IPS DF 19.7 (cell line): Measurements from ENCODE around the gene LRBA.

Source experiments
- DNase-seq: peaks from one replicate; pipeline ENCODE4 v3.0.0-alpha.2; 2013; ENCODE audit warnings: low read depth, low spot score

LRBA gene

DNA sequence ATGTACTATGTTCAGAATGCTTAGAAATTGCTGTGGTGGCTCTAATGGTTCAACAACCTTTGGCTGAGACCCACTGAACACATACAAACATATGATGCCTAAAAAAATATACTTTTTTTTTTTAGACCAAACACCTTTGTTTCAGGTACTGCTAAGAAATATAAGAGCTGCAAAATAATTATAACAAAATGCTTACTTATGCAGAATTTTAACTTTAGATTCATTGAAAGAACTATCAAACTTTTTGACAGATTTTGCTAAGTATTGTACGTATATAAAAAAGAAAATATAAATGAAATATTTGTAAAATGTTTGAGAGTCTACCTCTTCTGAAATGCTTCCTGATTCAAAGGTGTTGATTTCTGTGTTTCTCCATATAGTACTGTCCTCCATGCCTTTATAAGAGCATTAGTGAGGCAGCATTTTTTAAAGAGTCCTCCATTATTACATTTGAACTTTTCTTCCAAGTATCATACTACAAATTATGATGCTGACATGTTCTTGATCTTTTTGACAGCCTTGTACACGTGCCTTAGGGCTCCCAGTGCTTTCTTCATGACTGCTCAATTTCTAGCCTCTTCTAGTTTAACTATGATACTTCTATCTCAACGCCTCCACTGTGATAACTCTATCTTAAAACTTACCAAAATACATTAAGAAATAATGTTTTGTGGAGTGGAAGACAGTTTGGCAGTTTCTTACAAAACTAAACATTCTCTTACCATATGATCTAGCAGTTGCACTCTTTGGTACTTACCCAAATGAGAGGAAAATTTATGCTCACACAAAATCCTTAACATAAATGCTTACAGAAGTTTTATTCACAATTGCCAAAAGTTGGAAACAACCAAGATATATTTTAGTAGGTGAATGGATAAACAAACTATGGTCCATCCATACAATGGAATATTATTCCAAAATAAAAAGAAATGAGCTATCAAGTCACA lies 645.4 kb downstream of the LRBA start:
- no peak for DNase-seq

- no peak for DNase-seq
Observed at GRCh38 chr4:150368667-150369066, 646.4 kb downstream of the LRBA start.

DNA sequence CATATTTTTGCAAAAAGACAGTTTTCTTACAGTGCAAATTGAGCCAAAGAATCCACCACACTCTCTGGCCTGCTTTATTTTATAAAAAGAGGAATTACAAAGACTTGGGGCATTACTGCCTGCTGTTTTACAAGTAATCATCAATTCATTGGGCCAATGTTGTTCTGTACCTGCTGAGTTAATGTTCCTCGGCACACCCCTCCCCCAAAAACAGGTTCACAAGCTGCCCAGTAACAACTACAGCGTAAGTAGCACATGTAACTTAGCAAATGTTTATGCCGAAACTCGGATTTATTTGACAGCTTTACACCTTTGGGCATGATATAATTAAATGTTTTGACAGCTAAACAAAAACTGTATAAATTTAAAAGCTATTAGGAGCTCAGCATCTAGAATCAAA lies 647.8 kb downstream of the LRBA start:
- DNase-seq: peak; percentile 63

DNA sequence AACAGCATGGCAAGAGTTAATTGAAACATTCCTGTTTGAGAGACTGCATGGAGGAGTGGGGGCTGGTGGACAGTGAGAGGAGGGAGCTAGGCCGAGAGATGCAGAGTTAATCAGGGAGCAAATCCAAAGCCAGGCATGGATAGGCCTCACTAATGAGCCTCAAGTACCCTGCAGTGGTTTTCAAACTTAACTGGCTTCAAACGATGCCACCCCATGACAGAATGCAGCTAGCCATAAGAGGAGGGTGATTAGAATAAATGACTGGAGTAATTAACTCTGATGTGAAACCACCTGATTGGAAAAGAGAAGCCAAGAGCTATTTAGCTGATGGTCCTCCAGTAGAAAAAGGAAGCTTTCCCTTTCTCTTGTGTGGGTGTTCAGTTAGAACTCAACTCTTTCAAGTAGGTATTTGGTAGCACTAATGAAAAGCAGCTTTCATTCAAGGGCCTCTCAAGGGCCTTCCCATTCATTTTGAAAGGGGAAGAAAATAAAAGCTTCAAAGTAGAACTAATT lies 648.5 kb downstream of the LRBA start:
- no peak for DNase-seq

DNA sequence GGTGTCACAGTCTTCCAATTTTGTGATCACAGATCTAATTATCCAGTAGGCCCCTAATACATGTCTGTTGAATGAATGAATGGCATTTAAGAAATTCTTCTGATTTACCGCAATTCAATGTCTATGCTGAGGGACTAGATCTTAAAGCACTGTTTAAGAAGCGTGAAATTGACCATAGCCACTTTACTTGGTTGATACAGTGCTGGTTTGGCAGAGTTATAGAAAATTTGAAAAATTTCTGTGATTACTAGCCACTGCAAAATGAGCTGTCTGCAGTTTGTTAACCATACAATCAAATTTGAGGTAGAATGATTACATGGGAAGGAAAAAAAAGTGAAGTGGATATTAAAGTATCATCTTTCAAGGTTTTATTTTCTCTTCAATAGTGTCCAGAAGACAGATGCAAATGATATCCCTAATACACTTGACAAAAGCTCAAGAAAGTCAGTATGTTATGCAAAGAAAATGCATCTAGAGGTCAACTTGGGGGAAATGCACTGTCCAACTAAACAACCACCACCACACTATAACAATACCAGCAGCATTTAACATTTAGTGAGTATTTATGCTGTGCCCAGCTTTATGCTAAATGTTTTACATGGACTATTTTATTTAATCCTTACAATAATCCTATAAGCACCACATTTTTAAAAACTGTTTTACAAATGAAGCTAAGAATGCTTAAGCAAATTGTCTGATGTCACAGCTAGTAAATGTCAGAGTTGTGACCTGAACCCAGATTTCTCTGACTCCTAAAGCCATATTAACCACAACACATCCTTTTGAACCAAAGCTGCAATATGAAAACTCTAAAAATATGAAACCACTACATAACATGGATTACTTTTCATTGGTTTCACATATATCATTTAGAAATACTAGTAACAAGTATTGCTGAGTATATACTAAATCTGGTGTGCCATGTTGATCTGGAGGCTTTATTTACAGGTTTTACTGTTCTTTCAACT lies 651.1 kb downstream of the LRBA start:
- no peak for DNase-seq

DNA sequence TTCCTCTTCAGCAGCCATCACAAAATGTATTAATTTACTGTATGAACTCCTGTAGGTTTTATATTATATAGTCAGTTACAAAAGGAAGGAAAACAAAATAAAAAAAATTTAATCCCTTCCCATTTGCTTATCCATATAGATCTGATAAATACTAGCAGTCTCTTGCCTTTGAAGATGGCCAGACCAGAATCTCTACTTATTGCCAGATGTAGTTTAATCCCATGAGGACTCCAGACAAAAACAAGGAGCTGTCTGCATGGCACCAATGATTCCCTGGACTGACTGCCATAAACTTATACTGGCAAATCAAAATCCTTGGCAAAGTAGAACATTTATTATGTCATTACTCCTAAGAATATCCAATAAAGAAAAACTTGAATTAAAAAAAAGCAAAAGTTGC lies 656.4 kb downstream of the LRBA start:
- no peak for DNase-seq

- DNase-seq: no peak
Observed at GRCh38 chr4:150357829-150358228, 657.3 kb downstream of the LRBA start.

- DNase-seq: no peak
Observed at GRCh38 chr4:150355858-150356455, 659.1 kb downstream of the LRBA start.

GRCh38 chr4:150355418-150355817 lies 659.7 kb downstream of the LRBA start:
- no peak for DNase-seq

- DNase-seq: no peak
Observed at GRCh38 chr4:150354214-150354796, 660.8 kb downstream of the LRBA start.

DNA sequence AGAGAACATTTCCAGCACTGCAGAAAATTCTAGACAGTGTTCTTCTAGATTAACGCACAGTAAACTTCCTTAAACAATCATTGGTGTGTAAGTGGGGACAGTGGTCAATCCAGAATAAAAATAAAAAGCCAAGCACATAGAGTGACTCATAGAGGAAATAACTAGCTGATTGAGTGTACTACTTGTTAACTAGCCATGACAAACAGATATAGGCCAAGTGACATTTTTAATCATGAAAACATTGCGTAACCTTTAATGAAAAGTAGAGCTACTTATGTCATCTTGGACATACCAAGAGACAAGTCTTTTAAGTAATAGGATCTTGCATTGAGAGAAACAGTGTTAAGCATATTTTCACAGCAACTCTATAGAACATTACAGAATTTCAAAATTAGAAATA lies 667.0 kb downstream of the LRBA start:
- no peak for DNase-seq

GRCh38 chr4:150345207-150345744 lies 669.8 kb downstream of the LRBA start:
- no peak for DNase-seq

DNA sequence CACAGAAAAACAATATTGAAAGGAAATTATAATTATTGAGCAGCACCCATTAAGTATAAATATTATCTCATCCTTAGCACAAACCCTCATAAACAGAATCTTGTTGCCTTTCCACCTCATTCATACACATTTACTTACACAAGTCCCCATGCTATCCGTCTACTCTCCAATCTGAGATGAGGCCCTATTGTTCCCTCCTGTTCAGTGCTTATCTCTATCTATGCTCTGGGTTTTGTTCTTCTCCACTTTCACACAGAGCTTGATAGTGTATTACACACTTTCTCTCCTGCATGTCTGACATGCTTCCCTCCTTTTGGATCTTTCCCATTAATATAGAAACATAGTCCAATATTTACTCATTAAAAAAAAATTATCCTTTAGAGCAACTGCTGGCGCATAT lies 671.3 kb downstream of the LRBA start:
- DNase-seq: no peak

GRCh38 chr4:150342945-150343344 lies 672.1 kb downstream of the LRBA start:
- DNase-seq: no peak

DNA sequence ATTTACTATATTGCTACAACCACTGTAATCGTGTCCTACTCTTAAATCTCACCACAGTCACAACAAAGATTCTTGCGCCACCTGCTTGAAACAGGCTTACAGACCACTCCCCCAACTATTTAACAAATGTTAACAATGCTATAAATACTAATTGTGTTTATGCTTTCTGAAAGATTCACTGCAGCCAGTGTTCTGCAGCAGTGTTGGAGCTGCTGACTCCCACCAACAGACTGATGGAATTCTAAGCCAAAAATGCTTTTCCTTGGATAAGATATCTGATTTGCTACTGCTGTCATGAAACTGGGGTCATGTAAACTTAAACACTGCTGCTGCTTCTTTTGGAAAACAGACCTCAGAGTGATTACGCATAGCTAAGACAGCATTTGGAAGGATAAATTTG lies 677.4 kb downstream of the LRBA start:
- no peak for DNase-seq

GRCh38 chr4:150336676-150337412 lies 678.2 kb downstream of the LRBA start:
- no peak for DNase-seq

DNA sequence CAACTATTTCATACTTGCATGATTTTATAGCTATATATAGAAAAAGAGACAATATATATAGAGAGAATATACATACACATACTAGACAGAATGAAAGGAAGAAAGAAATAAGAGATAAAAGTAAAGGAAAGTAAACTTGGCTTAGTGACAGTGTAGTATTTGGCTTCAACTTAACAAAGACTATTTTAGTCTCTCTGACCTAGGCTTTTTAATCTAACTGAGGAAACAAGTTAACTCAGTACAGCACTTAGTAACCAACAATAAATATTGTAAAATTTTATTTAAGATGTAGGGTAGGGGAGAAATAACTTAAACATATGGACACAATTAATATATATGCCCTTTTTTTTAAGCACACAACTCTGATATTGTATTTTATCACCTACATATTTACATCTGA lies 682.1 kb downstream of the LRBA start:
- DNase-seq: no peak

DNA sequence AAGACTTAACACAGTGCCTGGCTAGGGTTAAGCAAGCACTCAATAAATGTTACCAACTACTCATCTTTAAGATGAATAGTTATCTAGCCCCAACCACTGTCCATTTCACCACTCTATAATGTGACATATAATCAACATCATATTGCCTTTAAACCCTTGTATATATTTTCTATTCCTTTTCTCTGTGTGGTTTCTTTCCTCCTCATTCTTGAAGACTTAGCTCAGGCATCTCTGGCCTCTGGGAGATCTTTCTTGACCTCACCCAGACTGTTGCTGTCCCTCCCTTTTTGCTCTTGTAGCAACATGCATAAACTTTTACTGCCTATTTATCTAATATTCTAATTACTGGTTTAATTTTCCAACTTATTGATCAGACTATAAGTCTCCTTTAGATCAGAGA lies 683.0 kb downstream of the LRBA start:
- no peak for DNase-seq

- DNase-seq: no peak
Observed at GRCh38 chr4:150329373-150329772, 685.7 kb downstream of the LRBA start.

GRCh38 chr4:150328496-150328895 lies 686.6 kb downstream of the LRBA start:
- no peak for DNase-seq
